Measurements from ENCODE around the gene ESRRG.
"Not testable (repeated sequence)": the region's sequence is repeated elsewhere in the genome, so short reads cannot be mapped to it uniquely, and the experiment has no call there.

ESRRG gene

DNA sequence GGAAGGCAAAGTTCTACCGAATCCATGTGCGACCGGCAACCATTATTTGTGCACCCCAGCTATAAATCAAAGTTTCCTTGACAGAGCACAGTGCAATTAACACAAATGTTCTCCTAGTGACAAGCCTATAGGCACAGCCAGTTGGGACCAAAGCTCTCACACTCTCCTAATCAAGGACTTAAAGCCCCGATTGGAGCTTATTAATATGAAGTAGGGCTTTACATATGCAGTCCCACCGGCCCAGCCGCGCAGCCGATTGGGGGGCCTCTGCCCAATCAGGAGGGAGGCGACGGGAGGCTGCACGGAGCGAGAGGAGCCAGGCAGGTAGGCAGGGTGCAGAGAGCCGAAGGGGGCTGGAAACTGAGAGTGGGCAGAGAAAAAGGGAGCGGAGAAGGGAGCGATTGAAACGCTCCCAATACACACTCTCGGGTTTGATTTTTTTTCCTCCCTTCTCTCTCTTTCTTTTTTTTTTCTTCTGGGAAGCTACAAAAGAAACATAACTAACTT, at the start of gene ESRRG:
ESRRG (minus strand) TSS at position 156 of the 507 bp plus-strand sequence; CDS start at position 26, 130 bp downstream.
- DNase-seq, result no peak

GRCh38 chr1:216771922-216772321, 48.7 kb upstream of the ESRRG start:
- no peak for DNase-seq

- DNase-seq, result no peak
These were observed 43.6 kb upstream of the ESRRG start for GRCh38 chr1:216766633-216767327.

GRCh38 chr1:216765346-216766300, 42.4 kb upstream of the ESRRG start:
- no peak for DNase-seq

GRCh38 chr1:216758161-216758560, 34.9 kb upstream of the ESRRG start:
- no peak for DNase-seq

- no peak for DNase-seq
These were observed 33.9 kb upstream of the ESRRG start for GRCh38 chr1:216757110-216757509.

- no peak for DNase-seq
These were observed 27.7 kb upstream of the ESRRG start for GRCh38 chr1:216750961-216751360.

DNA sequence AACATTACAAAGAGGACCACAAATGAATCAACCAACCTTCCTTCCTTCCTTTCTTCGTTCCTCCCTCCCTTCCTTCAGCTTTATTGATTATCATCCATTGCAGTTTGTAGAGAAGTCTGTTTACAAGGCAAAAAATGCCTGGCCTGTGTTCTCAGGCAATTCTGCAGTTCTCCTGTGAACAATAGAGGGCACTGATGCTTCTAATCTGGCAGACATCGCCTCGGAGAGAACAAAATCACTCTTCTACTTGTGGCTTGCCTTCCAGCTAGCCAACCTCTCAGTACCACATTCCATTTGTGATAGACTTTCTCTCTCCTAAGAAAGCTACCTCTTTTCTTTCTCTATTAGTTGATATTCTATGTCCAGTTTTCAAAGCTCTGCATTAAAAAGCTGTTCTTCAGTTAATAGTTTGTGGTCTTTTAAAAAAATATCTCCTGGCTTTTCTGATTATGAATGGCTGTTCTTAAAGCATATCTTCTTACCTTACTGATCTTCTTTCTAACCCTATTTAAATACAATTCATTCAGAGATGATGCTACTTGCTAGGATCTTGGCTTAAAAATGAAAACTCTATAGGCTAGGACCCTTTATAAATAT, 26.9 kb upstream of the ESRRG start:
- DNase-seq, result no peak

GRCh38 chr1:216749232-216749631, 26.0 kb upstream of the ESRRG start:
- DNase-seq, result no peak

DNA sequence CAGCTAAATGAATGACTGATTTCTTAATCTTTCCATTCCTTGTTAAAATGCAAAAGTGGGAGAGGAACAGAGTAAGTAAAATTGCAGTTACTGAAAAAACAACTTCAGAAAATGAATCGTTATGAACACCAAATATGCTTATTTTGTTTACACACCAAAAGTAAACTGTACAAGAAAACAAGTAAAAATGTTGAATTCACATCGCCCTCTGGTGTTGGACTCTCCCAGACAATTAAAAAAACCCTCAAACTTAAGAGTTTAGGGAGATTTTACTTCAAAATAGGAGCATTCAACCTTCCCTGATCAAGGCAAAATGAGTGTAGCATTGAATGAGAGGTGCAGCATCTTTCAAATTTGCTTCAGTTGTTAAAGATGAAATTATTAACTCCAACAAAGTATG, 19.4 kb upstream of the ESRRG start:
- no peak for DNase-seq

GRCh38 chr1:216740331-216740730, 17.1 kb upstream of the ESRRG start:
- no peak for DNase-seq

- no peak for DNase-seq
These were observed 16.6 kb upstream of the ESRRG start for GRCh38 chr1:216739793-216740192.

DNA sequence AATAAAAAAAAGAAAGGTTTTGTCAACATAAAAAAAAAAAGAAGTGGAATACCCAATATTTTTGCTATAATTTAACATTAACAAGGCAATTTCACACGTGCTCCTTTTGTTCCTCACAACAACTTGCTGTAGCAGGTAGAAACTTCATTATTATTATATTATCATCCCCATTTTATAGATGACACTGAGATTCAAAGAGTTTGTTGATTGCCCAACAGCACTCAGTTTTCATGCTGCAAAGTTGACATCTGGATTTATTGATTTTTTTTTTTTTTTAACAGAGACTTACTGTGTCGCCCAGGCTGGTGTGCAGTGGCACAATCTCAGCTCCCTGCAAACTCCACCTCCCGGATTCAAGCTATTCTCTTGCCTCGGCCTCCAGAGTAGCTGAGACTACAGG, 8.9 kb upstream of the ESRRG start:
- no peak for DNase-seq

DNA sequence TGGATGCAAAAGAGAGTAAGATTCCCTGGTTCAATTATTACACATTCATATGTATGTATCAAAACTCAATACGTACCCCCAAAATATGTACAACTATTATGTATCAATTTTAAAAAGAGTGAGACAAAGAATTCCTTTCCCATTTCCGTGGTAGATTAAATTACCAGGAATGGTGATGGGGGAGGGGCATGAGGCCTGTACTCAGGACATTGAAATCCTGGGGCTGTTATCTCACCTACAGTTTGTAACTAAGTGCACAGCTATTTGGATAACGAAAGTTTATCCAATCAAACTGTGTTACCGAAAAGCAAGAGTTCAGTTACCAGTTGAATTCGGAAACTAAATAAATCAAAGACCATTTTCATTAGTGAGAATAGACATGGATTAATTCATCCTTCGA, 8.3 kb upstream of the ESRRG start:
- no peak for DNase-seq

DNA sequence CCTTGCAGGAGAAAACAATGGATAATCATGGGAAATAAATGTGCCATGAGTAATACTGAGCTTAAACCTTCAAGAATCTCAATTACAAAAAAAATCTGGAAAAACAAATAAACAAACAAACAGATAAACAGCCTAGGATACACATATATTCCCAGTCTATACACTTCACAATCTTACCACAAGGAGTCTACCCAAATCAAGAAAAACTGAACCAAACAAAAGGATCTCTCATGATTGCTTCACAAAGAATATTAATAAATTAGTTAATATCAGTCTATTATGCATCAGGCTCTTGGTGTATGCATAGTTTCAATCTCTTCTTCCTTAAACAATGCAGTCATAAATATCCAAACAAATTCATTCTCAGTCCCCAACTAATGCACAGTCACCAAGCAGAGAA, 3.2 kb upstream of the ESRRG start:
- no peak for DNase-seq

- DNase-seq, result no peak
These were observed 408 bp downstream of the ESRRG start for GRCh38 chr1:216722821-216723220.

- DNase-seq, result no peak
These were observed 1.4 kb downstream of the ESRRG start for GRCh38 chr1:216721863-216722262.

- no peak for DNase-seq
These were observed 2.2 kb downstream of the ESRRG start for GRCh38 chr1:216721062-216721461.

DNA sequence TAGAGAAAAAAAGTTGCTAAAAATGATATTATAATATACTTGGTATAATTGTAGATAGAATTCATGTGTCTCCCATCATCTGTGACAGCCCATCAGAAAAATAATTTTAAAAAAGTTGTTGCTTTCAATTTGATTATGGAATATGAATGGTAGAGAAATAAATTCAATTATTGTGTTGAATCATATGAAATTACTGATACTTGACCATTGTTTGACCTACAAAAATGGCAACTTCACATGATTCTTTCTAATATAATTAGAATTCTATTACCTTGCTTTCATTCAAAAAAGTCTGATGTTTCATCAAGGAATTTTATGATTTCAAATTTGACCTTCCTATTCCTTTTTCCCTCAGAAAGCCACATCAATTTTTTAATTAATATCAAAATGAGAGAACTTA, 11.5 kb downstream of the ESRRG start:
- DNase-seq, result no peak

DNA sequence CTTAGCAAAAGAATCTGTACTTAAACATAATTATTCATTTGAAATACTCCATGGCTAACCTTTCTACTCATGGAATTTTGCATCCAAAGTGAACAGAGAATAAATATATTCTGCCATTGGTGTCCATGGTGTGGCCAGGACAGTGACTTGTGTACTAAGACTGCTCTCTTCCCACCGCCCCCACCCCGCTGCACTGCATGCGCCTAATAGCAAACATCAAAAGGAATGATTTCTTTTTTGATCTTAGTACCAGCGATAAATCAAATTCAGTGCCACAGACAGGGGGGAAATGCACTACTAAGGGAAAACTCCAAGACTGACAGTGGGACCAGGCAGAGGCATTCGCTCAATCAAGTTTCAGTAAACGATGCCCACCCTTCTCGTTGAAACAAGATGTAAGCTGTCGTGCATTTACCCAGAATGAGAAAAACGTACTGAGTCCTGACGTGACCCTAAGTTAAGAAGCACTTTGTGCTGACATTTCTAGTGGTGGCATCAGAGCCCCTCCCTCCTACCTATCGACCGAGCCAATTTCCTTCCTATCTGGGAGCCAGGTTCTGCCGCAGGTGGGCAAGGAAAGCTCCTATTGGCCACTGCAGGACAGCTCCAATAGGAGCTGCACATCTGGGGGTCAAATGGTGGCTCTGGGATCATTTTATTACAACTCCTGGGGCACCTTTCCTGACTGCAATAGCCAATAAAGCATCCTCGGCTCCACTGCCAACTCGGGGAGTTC, 12.5 kb downstream of the ESRRG start:
- DNase-seq, result no peak

- DNase-seq, result no peak
These were observed 13.2 kb downstream of the ESRRG start for GRCh38 chr1:216710055-216710454.

- no peak for DNase-seq
These were observed 17.6 kb downstream of the ESRRG start for GRCh38 chr1:216705676-216706075.

DNA sequence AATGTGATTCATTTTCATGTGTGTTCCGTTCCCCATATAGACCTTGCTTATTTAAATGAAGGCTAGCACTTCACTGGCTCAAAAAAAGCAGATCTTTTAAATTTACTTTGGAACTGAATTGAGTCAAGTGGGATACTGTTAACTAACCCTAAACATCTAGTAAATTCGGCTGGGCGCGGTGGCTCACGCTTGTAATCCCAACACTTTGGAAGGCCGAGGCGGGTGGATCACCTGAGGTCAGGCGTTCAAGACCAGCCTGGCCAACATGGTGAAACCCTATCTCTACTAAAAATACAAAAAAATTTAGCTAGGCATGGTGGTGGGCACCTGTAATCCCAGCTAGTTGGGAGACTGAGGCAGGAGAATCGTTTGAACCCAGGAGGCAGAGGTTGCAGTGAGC, 19.2 kb downstream of the ESRRG start:
- not testable (repeated sequence) for DNase-seq

Measured in stimulated activated CD4-positive, alpha-beta T cell treated with anti-CD3 and anti-CD28 coated beads, Interleukin-4, amount 100 ng/mL, for 24 hours (primary cell).